HG03039 (cell line): Measurements from ENCODE around the gene CD151.

Experiments used
- ATAC-seq: cut with Tn5 transposase; IDR thresholded peaks from one replicate; pipeline ENCODE4 v1.9.1; 2021; ENCODE audit warnings: mild to moderate bottlenecking, moderate library complexity; ENCODE audit not compliant: unreplicated experiment

Gene CD151

DNA sequence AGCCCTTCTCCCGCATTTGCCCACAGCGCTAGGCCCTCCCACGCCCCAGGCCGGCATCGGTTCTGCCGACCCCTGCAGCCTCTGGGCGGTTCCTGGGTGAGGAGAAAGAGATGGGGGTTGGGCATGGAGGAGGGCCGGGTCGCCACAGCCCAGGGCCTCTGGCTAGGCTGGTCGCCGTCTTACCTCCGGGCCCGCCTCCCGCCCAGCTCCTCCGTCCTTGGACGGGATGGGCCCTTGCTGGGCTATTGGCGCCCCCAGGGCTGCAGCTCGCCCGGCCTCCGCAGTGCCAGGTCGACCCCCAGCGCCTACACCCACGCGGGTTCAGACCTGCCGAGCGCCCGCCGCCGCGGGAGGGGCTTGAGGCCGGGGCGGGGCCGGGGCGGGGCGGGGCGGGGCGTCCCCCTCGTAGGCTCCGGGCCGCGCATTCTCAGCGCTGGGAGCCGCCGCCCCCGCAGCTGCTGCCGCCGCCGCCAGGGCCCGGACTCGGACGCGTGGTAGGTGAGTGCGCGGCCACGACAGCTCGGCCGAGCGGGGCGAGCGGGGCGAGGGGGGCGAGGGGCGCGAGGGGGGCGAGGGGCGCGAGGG is at the start of gene CD151:
TSS of gene CD151 (plus strand) at position 424 of the 585 bp plus-strand sequence. CDS start 3,118 bp downstream, outside the sequence.
- no peak for ATAC-seq

DNA sequence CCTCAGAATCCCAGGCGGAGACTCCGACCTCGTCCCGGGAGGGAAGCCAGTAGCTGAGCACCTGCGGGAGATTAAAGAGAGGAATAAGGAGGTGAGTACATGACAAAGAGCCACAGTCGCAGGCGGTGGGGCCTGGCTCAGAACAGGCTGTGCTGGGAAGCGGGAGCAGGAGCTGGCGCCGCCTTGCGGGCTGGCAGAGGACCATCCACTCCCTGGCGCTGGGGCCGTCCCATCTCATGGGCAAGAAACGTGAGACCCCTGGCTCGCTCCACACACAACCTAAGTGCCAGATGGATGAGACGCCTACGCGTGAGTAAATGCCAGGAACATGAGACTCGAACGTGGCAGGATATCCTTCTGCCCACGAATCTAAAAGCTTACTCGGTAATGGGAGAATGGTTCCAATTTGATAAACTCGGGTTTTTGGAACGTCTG is 49.2 kb upstream of the CD151 start:
- no peak for ATAC-seq

DNA sequence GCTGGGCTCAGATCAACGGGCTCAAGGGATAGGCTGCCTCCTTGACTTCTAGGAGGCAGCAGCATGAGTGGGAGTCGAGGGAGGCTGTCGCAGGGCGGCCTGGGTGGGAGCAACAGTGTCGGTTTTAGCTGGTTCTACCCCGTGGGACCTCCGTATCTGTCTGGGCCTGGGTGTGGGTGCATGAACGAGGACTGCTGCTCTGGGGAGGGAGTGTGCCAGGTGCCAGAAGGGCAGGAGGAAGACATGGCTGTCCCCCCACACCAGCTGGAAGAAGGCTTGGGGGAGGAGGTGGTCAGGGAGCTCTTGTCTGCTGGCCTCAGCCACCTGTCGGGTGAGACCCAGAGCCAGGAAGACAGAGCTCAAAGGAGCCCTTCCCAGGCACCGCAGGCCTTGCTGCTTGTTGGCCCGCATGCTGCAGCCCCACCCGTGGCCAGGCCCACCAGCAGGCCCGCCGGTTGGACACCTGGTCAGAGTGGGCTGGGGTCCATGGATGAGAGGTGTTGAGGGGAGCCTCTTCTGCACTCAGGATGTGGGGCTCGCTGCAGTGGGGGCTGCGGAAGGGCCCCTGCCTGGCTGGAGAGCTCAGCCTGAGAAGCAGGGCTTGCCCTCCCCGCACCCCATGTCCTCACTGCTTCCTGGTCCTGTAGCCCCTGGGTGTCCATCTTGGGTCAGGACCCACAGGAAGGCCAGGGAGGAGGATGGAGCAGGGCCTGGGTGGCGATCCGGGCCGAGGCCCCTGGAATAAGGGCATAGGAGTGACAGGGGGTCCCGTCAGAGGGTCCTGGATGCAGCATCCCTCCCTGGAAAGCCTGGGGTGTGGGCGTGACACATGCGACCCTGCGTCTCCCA is 46.3 kb upstream of the CD151 start:
- ATAC-seq: no peak

DNA sequence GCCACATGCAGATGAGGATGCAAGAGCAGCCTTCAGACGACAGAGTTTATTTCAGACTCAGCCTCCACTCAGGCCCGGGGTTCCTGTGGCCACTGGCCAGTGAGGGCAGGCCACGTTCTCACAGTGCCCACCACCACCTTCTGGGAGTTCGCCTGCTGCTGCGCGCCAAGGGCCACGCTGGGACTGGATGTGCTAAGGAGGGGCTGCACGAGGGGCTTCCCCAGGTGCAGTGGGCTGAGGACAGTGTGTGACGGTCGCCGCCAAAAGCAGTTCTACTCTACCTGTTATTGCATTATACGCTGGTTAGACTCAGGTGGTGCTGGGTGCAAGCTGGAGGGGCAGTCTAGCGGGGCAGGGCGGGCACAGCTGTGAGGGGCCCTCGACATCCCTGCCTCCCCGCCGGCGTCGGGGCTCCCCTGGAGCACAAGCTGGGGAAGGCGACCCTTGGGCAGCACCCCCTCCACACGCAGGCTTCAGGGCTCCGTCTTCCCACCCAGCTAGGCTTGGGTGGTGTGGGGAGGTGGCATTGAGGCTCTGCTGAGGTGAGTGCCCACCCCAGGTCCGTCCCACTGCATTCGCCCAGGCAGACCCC is 45.6 kb upstream of the CD151 start:
- no peak for ATAC-seq

DNA sequence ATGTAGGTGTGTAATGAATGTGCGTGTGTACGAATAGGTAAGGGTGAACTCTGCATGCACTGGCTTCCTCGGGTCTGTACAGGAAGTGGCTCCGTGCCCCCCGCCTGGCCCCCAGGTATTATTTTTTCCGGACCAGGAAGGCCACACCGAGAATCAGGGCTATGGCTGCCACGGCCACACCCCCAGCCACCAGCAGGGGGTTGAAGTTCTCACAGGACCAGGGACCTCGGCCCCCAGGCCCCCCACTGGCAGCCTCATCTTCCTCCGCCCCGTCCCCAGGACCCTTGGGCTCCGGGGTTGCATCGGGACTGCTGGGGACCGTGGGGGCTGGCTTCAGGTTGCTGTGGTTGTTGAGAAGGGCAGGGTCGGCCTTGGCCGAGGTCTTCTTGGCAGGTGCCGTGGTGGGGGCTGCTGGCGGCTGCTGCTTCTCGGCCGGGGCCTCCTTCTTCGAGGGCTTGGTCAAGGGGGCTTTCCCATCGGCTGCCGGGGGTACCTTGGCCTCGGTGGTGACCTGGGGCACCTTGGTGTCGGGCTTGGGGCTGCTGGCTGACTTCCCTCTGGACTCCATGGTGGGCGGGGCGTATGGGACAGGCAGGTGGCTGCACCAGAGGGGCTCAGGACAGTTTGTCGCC is 44.6 kb upstream of the CD151 start:
- ATAC-seq: no peak

DNA sequence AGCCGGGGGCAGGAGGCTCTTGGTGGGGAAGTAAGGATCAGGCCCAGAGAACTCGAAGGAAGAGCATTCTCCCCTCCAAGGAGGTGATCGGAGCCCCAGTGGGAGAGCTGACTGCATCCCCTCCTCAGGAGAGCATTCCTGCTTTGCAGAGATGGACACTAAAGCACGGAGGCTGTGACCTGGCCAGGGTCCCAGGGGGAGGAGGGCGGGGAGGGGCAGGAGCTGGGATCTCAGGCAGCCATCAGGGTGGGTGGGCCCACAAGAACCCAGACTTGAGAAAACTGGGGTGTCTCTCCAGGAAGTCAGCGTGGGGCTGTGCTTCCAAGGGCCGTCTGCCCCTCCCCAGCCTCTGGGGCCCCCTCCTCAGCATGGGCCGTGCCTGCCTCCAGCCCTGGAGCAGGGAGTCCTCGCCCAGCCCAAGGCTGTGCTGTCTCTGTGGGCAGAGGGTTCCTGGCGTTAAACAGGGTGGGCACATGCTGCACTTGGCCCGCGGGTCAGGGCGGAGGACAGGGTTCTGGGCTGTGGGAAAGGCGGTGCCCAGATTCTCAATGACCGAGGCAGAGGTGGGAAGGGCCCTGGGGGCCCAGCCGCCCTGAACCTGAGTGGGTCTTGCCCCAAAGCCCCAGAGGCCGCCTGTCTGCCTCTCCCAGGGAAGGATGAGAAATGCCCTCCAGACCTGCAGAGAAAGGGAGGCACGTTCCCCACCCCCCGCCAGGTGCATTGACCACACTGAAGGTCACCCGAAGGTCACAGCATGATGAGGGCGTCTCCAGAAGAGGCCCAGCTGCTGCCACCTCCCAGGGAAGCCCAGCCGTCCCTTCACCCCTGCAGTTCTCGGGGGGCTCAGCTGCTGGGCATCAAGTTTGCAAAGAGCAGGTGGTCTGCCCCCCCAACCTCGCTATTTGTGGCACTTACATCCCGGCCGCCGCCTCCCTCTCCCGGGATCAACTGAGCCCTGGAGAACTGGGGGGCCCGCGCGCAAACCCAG is 43.5 kb upstream of the CD151 start:
- no peak for ATAC-seq

DNA sequence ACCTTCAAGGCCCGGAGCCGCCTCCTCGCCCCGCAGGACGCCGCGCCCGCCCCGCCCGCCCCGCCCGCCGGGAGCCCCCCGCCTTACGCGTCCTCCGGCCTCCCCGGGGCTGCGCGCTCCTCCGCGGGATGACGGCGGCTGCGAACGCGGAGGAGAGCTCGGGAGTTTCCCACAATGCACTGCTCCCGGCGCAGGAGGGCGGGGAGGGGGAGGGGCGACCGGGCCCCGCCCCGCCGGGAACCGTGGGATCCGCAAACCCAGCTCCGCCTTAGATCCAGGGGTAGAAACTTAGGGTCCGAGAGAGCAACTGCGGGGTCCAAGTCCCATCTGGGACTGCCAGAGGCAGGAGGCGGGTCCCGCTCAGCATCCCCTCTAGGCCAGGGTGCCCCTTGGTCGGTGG is 42.8 kb upstream of the CD151 start, which contains the start of gene CEND1:
TSS of gene CEND1 (minus strand) at position 148 of the 400 bp plus-strand sequence. CDS start 1,514 bp downstream, outside the sequence.
- no peak for ATAC-seq

DNA sequence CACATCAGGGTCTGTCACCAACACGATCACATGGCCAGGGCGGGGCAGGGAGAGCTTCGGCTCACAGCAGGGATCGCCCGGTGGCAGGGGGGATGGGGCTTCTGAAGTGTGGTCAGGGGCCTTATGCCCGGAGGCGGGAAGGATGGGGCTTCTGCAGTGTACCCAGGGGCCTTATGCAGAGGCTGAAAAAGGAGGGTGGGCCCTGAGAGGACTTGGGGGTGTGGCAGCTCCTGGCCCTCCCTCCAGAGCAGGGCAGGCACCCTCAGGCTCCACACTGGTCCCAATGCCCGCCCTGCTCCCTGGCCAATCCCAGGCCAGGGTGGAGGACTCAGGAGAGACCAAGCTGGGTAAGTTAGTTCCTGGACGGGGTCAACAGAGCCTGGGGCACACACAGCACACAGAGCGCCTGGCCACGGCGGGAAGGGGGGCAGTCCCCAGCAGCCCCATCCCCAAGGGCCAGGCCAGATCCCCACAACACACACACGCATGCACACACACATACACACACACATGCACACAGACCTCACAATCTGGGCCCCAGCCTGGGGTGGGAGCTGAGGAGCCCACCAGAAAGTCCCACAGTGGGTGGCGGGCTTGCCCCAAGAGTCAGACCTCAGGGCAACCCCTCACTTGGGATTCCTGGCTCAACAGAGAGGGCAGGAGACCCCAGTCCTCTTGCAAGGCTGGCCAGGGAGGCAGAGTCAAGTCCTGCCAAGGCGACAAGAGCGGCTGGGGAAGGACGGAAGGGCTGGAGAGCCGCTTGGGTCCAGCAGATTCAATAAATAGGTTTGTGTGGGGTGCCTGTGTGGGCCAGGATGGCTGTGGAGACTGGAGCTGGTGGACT is 41.8 kb upstream of the CD151 start:
- no peak for ATAC-seq

DNA sequence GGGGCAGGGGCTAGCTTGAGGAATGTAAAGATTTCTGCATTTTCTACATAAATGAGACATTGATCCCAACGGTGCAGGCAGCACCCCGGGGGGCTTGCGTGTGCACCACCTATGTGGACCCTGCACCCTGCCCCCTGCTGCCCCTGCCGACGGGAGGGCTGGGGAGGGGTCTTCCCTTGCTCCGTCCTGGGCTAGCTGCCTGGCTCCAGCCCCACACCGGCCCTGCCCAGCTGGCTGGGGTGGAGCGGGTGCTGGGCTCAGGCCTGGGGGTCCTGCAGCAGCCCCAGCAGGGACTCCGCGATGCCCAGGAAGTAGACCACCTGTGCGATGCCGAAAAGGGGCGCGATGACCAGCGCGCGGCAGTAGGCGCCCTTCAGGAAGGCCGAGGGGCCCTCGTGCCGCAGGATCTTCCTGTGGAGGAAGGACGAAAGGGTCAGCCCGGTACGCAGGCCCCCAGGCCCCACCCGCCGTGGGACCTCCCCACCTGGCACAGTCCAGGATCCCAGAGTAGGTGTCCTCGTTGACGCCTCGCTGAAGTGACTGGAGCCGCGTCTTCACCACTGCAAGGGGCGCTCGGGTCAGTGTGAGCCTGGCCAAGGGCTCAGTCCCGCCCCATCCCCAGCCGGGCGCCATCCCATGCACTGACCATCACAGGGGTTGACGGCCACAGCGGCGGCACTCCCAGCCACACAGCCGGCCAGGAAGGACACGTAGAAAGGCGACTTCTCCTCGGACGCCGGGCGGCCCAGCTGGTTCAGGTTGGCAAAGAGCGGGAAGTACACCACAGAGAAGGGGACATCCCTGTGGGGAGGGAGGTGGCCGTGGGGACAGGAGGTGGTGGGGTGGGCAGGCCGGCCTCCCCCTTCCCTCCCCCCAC is 40.9 kb upstream of the CD151 start:
- no peak for ATAC-seq

DNA sequence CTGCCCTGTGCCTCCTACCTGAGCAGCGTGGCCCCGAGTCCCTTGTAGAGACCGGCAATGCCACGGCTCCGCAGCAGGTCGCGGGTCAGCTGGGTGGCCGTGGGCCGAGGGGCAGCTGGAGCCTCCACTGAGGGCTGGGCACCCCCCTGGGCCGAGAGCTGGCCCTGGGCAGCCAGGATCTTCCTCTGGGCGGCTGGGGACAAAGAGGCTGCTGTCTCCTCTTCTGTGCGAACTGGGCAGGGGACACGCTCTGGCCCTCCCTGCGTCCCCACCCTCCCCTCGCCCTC is 40.3 kb upstream of the CD151 start:
- no peak for ATAC-seq

DNA sequence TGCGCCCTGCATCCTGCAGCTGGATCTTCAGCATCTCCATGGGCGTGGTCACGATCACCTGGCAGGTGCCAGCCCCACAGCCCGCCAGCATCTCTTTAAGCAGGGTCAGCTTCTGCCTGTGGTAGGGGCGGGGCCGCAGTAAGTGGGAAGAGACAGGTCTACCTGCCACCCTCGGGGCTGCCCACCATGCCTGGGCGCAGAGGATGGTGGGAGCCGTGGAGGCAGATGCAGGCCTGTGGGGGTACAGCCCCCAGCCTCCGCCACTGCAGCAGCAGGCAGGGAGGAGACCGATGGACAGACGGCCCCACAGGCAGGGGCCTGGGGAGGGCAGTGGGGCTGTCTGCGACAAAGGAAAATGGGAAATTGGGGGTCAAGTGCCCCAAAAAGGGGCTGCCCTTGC is 39.9 kb upstream of the CD151 start:
- ATAC-seq: no peak

DNA sequence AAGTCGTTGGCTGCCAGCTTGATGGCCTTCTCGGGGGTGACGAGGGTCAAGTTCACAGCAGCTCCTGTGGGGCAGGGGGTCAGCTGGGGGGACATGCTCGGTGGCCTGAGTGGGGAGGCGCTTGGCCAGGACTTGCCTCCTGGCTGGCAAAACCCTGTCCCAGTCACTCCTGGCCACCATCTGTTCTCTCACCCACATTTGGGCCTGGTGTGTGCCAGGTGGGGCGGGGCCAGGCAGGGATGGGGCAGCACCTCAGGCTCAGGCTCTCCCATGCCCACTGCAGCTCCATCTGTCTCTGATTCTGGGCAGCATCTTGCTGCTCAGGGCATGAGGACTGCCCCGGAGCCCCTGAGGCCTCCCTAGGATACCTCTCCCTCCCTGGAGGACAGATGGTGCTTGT is 39.2 kb upstream of the CD151 start:
- ATAC-seq: no peak

DNA sequence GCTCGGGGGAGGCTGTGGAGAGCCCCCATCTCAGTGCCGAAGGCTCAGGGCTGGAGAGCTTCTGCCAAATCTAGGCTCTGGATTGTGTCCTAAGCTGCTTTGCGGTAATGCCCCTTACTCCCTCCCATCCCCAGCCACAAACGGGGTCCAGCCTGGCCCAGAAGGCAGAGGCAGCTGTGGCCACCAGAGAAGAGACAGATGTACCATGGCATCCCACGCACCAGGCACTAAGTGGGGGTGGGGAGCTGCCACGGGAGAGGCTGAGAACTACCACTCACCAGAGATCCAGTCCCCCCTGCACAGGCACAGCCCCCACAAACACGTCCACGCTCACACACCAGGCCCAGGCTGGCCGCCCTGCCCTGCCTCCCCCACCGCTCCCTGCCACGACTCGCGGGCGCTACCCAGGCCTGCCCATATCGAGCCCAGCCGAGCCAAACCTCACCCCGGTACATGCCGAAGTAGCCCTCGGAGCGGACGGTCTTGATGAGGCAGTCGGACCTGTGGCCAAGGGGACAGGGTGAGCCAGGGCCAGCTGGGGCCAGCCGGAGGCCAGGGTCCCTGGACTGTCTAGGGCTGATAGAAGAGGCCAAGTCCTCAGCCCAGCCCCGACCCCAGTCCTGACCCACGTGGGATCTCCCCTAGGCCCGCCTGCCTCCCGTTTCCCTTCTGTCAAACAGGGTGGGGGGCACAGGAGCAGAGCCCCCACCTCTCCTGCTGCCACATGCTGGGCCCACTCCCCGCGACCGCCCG is 38.6 kb upstream of the CD151 start:
- ATAC-seq: no peak

DNA sequence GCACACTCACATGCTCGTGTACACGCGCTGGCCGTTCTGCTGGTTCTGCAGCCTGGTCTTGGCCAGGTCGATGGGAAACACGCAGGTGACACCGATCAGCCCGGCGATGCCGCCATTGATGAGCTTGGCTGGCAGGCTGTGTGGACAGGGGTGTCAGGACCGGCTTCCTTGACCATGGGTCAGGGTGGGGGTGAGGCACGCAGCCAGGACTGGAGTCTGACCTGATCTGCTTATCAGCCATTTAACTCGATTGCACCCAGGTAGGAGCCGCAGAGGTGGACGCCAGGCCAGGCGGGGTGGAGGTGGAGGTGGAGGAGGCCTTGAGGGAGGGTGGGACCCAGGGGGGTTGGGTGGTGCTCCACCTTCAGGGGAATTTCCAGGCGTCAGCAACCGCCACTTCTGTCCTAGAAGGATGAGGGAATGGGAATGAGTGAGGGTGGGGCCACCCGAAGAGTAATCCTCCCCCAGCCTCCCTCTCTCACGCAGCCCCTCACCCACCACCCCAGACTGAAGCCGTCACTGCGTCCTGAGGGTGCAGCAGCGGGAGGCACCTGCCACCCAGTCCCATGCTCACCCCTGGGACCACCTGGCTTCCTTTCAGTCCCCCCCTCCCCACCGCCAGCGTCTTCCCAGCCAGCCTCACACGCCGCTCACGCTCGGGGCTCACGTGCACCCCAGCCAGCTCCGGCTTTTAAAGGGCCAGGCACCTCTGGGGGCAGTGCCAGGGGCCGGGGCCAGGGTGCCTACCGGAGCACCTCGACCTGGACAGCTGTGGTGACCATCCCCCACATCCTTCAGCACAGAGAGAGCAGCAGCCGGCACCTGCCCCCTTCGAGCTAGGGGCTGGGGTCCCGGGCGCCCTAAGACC is 37.8 kb upstream of the CD151 start:
- no peak for ATAC-seq

DNA sequence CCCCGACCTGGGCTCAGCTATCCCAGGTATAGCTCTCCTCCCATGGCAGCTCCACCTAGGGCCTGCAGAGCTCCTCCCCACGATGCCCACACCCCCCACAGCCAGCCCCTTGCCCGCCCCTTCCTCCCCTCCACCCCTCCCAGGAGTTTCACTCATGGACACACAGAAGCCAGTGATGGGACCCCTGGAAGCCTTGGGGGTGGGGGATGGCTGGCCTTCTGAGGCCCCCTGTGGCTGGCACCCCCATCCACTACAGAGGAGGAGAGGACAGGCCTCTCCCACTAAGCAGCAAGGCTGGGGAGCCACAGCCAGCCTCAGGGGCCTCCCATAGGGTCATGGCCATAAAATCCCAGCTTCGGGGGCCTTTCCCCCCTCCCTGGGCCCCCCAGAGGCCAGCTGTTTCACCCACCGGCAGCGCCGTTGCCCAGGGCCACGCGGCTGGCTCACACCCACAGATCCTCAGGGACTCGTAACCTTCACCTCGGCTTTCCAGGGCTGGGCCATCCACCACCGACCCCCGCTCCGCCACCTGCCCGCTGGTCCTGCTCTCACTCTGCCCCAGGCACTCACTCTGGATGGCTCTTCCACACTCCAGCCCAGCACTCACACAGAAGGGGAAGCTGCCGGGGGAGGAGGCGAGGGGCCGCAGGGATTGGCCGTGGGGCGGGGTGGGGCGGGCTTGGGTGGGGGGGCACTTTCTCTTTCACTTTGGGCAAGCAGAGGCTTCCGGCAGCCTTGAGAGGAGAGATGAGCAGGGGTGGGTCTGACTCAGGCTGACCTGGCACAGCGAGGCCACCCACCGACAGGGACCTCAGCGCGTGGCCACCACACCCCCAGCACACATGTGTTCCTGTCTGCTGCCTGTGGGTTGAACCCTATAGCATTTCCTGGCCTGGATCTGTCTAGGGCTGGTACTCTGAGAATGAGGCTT is 36.9 kb upstream of the CD151 start:
- no peak for ATAC-seq
